GM18511 (cell line): Measurements from ENCODE around the gene OVAAL.

ENCODE experiments used
- ATAC-seq: cut with Tn5 transposase; IDR thresholded peaks from one replicate; pipeline ENCODE4 v1.9.1; 2021; ENCODE audit warnings: mild to moderate bottlenecking, moderate library complexity; ENCODE audit not compliant: unreplicated experiment

Gene OVAAL

DNA sequence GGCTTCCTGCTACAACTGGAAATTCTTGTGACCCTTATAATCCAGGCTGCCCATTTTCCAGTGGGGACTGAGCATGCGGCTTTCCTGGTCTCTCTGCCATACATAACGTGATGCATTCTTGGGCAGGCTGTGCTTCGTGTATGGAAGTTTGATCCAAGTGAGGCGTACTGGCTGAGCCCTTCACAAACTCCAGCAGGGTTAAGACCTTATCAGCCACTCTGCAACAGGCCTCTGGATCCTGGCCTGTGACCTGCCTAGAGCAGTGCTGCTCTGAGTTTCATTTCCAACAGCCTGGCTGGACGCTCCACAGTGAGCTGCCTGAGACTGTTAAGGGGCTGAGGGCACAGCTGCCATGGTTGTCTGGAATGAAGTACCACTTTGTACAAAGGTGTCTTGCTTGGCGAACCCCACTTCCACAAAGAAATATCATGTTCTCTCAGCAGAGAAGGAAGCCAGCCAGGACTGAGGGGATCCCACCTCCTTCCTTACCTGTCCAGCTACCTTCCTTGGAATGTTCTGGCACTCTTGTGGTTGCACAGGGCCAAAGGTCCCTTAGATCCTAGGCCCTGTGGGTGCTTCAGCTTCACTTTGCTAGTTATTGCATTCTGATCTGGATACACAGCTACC is 44.6 kb downstream of the OVAAL start:
- ATAC-seq = no peak

DNA sequence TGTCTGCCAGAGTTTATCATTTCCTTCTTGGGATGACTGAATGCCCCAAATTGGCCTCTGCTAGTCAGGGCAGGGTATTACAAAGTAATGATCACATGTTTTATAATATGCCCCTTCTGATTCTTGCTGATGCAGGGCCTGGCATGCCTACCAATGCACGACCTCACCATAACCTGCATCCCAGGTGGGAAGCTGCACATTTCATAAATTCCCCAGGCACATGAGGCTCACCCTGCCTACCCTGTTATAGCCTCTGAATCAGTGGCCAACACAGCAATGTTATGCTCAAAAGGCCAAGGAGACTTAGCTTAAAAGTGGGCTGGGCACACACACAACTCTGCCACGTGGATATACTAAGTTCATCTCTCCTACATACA is 45.1 kb downstream of the OVAAL start:
- ATAC-seq = no peak

DNA sequence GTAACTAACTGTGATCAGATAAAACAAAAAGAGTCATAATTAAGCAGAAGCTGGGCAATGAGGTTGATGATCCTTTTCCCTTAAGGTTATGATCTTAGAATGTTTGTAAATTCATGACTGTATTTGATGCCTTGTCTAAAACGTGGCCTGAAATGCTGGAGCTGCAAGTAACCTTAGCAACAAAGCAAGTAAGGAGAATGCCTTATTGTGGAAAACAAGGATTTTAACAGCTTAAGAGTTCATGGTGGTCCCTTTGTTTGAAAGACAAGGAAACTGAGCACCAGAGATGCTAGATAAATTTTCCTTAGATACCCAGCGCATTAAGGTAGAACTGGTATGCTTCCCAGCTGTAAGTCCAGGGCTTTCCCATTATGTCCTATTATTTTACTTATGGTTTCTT is 47.4 kb downstream of the OVAAL start:
- no peak for ATAC-seq

DNA sequence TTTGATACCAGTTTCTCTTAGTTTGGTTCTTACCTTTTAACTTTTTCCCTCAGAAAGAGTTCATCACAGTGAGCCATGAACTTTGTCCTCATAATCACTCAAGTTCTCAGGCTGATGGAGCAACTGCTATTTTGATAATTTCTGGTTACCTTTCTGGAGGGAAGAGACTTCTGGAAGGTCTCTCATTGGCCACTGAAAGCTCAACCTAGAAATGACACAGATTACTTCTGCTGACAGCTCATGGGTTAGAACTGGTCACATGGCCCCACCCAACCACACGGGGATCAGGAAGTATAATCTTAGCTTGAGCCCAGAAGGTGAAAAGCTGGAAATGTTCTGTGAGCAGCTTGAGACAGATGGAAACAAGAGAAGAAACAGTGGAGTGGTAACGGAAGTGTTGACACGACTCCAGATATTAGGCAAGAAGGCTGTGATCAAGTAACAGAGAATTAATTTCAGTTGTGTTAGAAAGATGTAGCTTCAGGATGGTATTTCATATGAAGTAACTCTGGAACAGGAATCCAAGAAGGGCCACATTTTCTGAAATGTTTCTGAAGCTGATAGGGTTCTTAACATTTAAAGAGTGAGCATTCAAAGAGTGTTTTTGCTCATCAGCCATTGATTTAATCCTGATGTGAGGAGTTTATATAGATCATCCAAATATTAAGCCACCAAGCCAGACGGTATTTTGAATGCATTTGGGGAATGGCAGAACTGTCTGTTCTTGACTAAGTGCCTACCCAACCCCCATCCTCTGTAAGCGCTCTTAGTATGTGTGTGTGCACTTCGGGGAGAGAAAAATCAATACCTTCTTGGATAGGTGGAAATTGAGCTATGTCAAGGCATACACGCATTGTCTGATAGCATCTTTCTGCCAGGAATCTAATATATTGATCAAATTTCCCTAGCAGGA is 51.1 kb downstream of the OVAAL start:
- ATAC-seq = no peak

DNA sequence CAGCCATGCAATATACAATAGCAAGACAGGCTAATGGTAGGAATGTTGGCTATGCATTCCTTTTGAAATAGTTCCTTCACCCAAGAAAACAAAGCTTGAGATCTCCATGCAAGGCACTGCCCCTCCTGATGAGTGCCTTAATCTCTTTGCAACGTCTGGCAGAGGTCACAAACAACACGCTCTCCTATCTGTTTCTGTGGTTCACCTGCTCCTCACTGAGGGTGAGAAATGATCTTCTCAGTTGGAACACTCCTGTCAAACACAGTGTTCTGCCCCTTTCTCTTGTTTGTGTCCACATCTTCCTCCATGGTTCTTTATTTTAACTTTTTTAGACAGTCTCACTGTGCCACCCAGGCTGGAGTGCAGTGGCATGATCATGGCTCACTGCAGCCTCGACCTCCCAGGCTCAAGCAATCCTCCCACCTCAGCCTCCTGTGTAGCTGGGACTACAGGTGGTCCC is 51.8 kb downstream of the OVAAL start:
- no peak for ATAC-seq

DNA sequence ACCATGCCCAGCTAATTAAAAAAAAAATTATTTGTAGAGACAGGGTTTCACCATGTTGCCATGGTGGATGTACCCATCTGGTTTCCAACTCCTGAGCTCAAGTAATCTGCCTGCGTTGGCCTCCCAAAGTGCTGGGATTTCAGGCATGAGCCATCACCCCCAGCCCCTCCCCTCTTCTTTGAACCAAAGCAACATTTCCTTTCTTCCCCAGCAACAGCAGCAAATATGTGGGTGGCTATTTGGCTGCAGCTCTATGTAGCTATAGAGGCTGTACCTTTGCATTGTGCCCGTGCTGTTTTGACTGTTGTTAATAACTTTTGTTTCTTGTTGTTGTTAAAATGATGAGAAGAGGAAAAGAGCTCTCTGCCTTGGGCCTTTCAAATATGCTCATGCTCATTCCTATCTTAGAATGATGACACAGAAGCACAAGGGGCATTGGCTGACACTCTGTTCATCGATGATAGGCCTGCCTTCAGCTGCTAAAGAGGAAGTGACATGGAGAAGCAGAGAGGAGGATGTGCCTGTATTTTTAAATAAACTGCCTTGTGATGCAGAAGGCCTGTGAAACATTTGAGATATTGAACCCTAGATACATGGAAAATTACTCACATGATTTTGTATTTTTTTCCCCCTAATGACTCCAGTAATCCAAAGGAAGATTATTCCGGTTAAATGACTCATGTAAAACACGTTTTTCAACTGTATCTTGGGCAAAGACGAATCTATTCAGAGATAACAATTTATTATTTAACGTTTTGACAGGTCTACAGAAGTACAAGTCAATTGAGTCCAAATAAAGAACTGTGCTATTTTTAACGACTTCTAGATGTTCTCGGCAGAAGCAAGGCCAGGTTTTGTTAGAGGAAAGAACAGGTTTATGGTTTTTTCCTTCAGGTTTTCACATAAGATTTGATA is 52.5 kb downstream of the OVAAL start:
- no peak for ATAC-seq

DNA sequence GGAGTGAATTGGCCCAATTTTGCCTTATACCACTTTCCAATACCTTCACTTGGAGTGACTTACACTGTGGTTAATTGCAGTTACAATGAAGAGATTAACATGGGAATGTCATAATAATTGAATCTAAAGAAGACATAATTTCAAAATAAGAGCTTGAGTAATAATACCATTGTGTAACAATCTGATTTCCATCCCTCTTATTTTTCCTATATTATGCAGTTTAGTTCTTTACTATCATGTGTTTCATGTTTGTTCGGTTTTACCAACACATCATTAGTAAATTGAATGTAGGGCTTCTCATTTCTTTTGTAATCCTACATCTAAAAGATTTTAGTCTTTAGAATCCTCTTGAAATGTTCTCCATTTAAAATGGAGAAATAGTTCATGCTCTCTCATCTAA is 53.9 kb downstream of the OVAAL start:
- ATAC-seq = no peak

DNA sequence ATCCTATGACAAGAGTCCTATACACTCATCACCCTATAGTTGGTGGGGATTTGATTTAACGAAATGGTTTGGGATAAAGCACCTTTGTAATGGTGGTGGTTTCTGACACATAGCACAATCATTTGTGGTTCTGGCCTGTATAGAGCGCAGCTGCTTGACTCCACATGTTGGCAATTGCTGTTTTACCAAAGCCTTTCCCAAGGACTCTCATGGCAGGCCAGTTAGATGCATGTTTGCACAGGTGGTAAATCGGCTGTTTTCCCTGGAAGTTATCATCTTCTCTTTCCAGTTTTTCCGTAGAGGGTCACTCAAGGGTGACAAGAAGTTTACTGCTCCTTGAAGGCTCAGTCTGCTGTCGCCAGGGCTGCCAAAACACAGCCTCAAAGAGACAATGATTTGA is 56.0 kb downstream of the OVAAL start:
- no peak for ATAC-seq

DNA sequence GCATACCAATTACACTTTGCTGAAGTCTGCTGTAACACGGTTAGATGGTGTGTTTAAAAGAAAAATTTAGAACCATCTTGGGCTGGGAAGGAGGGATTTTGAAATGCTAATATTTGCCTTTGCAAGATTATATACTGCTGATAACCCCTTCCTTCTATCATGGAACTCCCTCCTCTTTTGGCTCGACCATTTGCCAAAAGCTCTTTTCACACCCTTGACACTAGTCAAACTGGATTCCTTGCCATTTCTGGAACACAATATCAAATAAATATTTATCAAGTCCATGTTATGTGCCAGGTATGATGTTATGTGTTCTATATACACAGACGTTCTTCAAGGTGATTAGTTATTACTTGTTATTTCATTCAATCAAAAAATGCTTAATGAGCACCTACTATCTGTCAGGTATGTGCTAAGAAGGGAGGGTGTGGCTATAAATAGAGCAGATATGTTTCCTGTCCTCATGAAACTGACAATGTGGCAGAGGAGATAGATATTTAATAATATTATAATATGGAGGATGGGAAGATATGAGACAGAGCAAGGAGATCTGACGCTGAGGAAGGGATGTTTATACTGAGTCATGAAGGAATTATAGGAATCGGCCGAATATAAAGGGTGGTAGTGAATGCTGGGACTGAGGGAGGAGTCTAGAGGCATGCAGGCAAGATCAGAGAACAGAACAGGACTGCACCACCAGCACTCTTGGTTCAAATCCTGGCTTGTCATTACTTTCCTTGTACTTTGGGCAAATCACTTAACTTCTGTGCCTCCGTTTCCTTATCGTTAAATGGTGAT is 56.9 kb downstream of the OVAAL start:
- no peak for ATAC-seq
